ENCODE measurements around the gene MYB. TPM values are rescaled to one million over a fixed set of nuclear protein-coding genes. Genes with fewer than 3 reads are reported as not detected.
A peak's percentile ranks its signal among the peaks of the same experiment; 100 is the strongest.

Gene MYB
- total RNA-seq, 1 experiment from 2014 or later = 6.1 TPM

GRCh38 chr6:135179372-135179771 is 1.7 kb upstream of the MYB start (continued):
- TF ChIP-seq EMX1 (CRISPR knock-in tag; IDR thresholded peaks at IDR 0.05) (no peak), ZNF219 (CRISPR knock-in tag; IDR thresholded peaks at IDR 0.05; ENCODE audit: borderline replicate concordance) (no peak), NFATC4 (CRISPR knock-in tag; IDR thresholded peaks at IDR 0.05) (no peak), ZBTB43 (CRISPR knock-in tag; IDR thresholded peaks at IDR 0.05) (no peak), E2F4 (CRISPR knock-in tag; IDR thresholded peaks at IDR 0.05; ENCODE audit: borderline replicate concordance, low read depth) (no peak), ZNF121 (CRISPR knock-in tag; IDR thresholded peaks at IDR 0.05) (no peak)

GRCh38 chr6:135179920-135180541 is 1.1 kb upstream of the MYB start:
- no peaks in the 10 kb centered on the region for H3K36me3 Mint-ChIP-seq
- peaks cover 18% of the 10 kb centered on the region for H3K4me1 Mint-ChIP-seq
- peaks cover 3% of the 10 kb centered on the region; the same call in 1 of the 2 replicates for H3K9me3 Mint-ChIP-seq
- ChIA-PET CTCF (interaction anchor here (1.9 kb wide), 1 partner anchor 18 kb away, joined by 9 read pairs; no protein-coding TSS in a partner anchor), POLR2A (no interaction called here)
- H3K27me3 Mint-ChIP-seq (ENCODE audit: low read depth) = peaks cover 42% of the 10 kb centered on the region
- no peak overlapping the region for H3K27ac Mint-ChIP-seq
- H3K4me3 Mint-ChIP-seq = peak overlapping the region; percentile 83
- ATAC-seq (no peak), DNase-seq (ENCODE audit: low spot score) (no peak)
- TF ChIP-seq USF1 (CRISPR knock-in tag; IDR thresholded peaks at IDR 0.05) (no peak), E2F1 (CRISPR knock-in tag; IDR thresholded peaks at IDR 0.05) (no peak), KAT7 (CRISPR knock-in tag; IDR thresholded peaks at IDR 0.05; ENCODE audit: borderline replicate concordance) (no peak), FOXP4 (CRISPR knock-in tag; IDR thresholded peaks at IDR 0.05) (no peak), ZNF425 (CRISPR knock-in tag; conservative IDR thresholded peaks at IDR 0.05) (no peak)

- peaks cover 4% of the 10 kb centered on the region; the same call in 1 of the 2 replicates for H3K36me3 Mint-ChIP-seq
- H3K4me1 Mint-ChIP-seq = peaks cover 18% of the 10 kb centered on the region
- peak; percentile 25 for DNase-seq (ENCODE audit: low spot score)
- no peaks in the 10 kb centered on the region for H3K9me3 Mint-ChIP-seq
- no peak overlapping the region for H3K27ac Mint-ChIP-seq
- peaks cover 42% of the 10 kb centered on the region for H3K27me3 Mint-ChIP-seq (ENCODE audit: low read depth)
- peak overlapping the region; percentile 93 for H3K4me3 Mint-ChIP-seq
- CTCF ChIA-PET = interaction anchor here (1.9 to 4.0 kb wide), 3 partner anchors 19 to 37 kb away, joined by 9 to 24 read pairs (median 21); no protein-coding TSS in a partner anchor
- peak; percentile 5 for ATAC-seq
- POLR2A ChIA-PET = interaction anchor here (1.2 kb wide), 1 partner anchor 127 kb away, joined by 6 read pairs; the partner anchor contains the start of gene HBS1L
- TF ChIP-seq SP1 (CRISPR knock-in tag; conservative IDR thresholded peaks at IDR 0.05) = no peak; the same call in 1 of the 2 replicates
- no peak for TF ChIP-seq ZNF232 (CRISPR knock-in tag; IDR thresholded peaks at IDR 0.05)
- TF ChIP-seq ATF3 (CRISPR knock-in tag; conservative IDR thresholded peaks at IDR 0.05) = no peak
- TF ChIP-seq ESRRA (CRISPR knock-in tag; IDR thresholded peaks at IDR 0.05; ENCODE audit: borderline replicate concordance) = no peak
- no peak for TF ChIP-seq ZNF532 (CRISPR knock-in tag; IDR thresholded peaks at IDR 0.05; ENCODE audit: borderline replicate concordance)
- no peak for TF ChIP-seq ZNF671 (CRISPR knock-in tag; IDR thresholded peaks at IDR 0.05)
Measured at GRCh38 chr6:135181333-135182070, 394 bp downstream of the MYB start.

All from WTC11 (cell line).